ENCODE measurements around the gene ZNF503.

DNA sequence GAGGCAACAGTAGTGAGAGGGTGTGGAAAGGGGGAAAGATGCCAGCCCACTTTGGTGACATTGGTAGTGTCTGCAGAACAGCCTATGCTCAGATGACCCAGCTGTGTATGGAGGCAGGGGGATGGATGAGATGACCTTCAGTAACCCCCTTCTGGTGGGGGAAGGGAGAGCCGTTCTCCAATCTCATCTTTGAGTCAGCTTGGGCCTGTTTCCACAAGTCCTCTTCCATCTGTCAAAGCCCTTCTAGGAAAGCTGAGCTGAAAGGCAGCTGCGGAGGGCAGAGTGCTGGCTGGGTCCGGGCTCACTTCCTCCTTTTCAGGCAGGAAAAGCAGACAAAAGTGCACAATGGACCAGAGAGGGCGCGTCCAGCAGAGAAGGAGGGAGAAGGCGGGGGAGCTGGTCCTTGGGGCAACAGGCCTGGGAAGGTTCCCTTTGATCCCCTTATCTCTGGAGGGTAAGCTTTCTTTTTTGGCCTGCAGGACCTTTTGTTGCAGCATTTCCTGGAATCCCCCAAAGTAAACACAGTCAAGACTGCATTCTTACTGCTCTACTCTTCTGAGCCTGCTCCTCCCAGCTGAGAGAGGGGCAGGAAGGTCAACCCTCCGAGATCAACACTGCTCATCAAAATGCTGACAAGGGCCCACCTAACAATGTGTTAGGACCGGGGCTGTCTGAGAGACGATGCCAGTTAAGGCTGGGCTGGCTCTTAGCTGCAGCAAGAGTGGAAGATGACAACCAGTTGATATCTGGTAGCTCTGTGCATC is 28.6 kb upstream of the ZNF503 start:
- TF ChIP-seq NRF1 (conservative IDR thresholded peaks at IDR 0.05; ENCODE audit: low read depth, low read length) (no peak), SREBF2 (IDR thresholded peaks at IDR 0.05; ENCODE audit: low read length) (no peak), SREBF1 (IDR thresholded peaks at IDR 0.05; ENCODE audit: low read length) (no peak), POLR2A (IDR thresholded peaks at IDR 0.05; ENCODE audit: low read depth, low read length) (no peak), YBX1 (IDR thresholded peaks at IDR 0.05) (no peak), CBX3 (IDR thresholded peaks at IDR 0.05; ENCODE audit: borderline replicate concordance, low read depth) (no peak), JUNB (IDR thresholded peaks at IDR 0.05) (no peak), BMI1 (IDR thresholded peaks at IDR 0.05; ENCODE audit: borderline replicate concordance) (no peak), CREM (IDR thresholded peaks at IDR 0.05; ENCODE audit: low read depth) (no peak), MEF2A (IDR thresholded peaks at IDR 0.05; ENCODE audit: insufficient read depth, low read depth, low read length) (no peak)
- TF ChIP-seq, protein P1, sequence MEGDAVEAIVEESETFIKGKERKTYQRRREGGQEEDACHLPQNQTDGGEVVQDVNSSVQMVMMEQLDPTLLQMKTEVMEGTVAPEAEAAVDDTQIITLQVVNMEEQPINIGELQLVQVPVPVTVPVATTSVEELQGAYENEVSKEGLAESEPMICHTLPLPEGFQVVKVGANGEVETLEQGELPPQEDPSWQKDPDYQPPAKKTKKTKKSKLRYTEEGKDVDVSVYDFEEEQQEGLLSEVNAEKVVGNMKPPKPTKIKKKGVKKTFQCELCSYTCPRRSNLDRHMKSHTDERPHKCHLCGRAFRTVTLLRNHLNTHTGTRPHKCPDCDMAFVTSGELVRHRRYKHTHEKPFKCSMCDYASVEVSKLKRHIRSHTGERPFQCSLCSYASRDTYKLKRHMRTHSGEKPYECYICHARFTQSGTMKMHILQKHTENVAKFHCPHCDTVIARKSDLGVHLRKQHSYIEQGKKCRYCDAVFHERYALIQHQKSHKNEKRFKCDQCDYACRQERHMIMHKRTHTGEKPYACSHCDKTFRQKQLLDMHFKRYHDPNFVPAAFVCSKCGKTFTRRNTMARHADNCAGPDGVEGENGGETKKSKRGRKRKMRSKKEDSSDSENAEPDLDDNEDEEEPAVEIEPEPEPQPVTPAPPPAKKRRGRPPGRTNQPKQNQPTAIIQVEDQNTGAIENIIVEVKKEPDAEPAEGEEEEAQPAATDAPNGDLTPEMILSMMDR (IDR thresholded peaks at IDR 0.05 in 2 of 3, conservative IDR thresholded peaks at IDR 0.05 in 1 of 3; ENCODE audit: control insufficient read depth in 2 of 3, extremely low read depth in 1 of 3, insufficient read depth in 1 of 3, low read depth in 3 of 3, low read length in 3 of 3): no peak
- TF ChIP-seq, protein P2, sequence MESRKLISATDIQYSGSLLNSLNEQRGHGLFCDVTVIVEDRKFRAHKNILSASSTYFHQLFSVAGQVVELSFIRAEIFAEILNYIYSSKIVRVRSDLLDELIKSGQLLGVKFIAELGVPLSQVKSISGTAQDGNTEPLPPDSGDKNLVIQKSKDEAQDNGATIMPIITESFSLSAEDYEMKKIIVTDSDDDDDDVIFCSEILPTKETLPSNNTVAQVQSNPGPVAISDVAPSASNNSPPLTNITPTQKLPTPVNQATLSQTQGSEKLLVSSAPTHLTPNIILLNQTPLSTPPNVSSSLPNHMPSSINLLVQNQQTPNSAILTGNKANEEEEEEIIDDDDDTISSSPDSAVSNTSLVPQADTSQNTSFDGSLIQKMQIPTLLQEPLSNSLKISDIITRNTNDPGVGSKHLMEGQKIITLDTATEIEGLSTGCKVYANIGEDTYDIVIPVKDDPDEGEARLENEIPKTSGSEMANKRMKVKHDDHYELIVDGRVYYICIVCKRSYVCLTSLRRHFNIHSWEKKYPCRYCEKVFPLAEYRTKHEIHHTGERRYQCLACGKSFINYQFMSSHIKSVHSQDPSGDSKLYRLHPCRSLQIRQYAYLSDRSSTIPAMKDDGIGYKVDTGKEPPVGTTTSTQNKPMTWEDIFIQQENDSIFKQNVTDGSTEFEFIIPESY (IDR thresholded peaks at IDR 0.05): no peak

Data from GM12878 (cell line).